GDM1 (cell line): ENCODE data around the gene ORAI3.

Experiments used
- DNase-seq: peaks from one replicate; lab custom pipeline; 2025; lab: John Stamatoyannopoulos, UW

Gene ORAI3

GRCh38 chr16:30947859-30948666, 805 bp upstream of the ORAI3 start:
- no peak for DNase-seq

- DNase-seq, result peak; percentile 19
These were observed 1.0 kb downstream of the ORAI3 start for GRCh38 chr16:30949650-30950515.

DNA sequence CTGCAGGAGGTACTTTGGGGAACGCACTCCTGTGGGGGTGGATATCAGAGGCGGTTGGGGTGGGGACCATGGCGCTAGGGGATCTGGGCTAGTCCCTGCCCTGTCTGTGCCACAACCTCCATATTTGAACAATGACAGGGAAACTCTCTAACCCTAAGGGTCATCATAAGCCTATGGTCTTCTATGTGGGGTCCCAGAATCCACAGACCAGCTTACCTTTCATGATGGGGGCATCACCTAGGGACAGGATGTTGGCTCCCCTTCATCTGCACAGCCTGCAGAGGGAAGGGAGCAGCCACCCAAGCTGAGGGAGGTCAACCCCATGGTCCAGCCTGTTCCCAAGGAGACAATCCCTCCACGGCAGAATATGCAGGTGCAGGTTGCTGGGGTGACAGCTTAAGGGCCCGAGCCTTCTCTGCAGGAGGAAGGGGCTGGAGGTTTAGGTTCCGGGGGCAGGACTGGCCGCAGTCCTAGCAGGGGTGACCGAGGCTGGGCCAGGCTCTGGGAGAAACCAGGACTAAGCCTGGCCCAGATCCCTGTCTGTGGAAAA, 1.7 kb downstream of the ORAI3 start:
- no peak for DNase-seq

GRCh38 chr16:30951193-30951592, 2.3 kb downstream of the ORAI3 start:
- DNase-seq, result no peak

DNA sequence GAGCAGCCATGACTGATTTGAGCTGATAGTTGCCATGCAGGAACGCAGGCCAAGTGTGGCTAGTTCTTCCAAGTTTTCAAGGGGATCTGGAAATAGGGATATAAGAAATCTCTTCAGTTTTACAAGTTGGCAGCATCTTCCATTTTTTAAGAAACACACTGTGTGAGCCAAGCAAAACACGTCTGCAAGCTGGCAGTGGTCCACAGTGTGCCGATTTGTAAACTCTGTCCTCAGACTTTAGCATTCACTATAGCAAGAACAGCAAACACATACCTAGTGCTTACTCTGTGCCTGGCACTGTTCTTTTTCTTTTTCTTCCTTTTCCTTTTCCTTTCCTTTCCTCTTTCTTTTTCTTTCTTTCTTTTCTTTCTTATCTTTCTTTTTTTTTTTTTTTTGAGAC, 2.9 kb downstream of the ORAI3 start:
- DNase-seq, result no peak

- no peak for DNase-seq
These were observed 4.2 kb downstream of the ORAI3 start for GRCh38 chr16:30953111-30953510.

DNA sequence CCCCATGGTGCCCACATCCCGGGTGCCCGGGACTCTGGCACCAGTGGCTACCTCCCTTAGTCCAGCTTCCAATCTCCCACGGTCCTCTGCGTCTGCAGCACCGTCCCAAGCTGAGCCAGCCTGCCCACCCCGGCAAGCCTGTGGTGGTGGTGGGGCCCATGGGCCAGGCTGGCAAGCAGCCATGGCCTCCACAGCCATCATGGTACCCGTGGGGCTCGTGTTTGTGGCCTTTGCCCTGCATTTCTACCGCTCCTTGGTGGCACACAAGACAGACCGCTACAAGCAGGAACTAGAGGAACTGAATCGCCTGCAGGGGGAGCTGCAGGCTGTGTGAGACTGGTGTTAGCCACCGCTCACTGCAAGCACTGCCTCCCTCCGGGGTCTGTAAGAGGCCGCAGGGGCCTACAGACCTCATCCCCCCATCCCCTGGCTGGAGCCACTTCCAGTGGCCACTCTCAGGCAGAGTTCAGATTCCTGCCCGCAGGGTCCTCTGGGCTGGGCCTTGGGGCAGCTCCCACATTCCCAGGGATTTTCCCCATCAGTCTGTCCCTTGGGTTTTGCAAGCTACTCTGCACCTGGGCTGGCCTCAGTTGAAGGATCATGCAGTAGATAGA, 4.8 kb downstream of the ORAI3 start:
- peak; percentile 64 for DNase-seq

DNA sequence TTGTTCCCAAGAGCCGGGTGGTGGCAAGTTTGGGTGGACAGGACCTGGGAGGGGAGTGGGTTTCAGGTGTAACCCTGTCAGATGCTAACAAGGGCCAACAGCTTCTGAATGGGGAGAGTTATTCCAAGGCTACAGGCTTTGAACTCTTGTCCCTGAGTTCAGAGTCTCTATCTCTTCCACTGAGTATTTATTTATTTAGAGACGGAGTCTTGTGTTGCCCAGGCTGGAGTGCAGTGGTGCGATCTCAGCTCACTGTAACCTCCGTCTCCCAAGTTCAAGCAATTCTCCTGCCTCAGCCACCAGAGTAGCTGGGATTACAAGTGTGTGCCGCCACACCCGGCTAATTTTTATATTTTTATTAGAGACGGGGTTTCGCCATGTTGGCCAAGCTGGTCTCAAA, 6.1 kb downstream of the ORAI3 start:
- DNase-seq, result no peak

GRCh38 chr16:30956601-30957455, 8.0 kb downstream of the ORAI3 start:
- DNase-seq, result peak; percentile 79

GRCh38 chr16:30957456-30958174, 8.7 kb downstream of the ORAI3 start, which contains the start of gene SETD1A:
TSS of gene SETD1A (plus strand) at chr16:30957754. CDS start at chr16:30958732, 978 bp downstream.
- DNase-seq, result peak; percentile 94

DNA sequence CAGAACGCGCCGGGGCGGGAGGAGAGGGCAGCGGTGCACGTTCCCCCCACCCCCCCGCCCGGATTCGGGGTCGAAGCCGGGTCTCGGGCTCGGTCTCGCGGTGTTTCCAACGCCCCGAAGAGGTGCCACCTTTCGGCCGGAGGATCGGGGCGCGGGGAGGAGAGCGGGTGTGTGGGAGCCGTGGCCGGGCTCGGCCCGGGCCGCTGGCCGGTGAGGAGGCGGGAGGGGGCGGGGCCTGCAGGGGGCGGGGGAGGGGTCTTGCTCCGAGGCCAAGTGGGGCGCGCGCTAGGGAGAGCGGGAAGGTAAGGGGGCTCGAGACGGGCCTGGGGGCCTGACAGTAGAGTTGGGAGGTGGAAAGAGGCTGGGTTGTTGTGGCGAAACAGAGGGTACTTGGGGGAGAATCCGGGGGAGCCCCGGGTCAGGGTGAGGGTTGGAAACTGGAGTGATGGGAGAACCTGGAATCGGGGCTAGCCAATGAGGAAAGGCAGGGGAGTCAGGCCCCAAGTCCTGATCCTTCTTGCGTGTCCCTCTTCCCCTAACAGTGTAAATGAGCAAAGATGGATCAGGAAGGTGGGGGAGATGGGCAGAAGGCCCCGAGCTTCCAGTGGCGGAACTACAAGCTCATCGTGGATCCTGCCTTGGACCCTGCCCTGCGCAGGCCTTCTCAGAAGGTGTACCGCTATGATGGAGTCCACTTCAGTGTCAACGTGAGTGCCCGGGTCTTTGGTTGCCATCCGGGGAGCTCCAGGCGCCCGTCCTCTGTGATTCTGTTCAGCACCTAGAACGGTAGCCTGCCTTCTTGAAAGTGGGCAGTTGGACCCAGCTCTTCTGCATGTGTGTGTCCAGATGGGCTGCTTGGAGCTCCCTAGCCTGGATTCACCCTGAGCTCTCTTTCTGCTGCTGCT, 9.6 kb downstream of the ORAI3 start:
- no peak for DNase-seq

- DNase-seq, result no peak
These were observed 12.5 kb downstream of the ORAI3 start for GRCh38 chr16:30961384-30961783.

- no peak for DNase-seq
These were observed 15.2 kb downstream of the ORAI3 start for GRCh38 chr16:30963925-30964511.

DNA sequence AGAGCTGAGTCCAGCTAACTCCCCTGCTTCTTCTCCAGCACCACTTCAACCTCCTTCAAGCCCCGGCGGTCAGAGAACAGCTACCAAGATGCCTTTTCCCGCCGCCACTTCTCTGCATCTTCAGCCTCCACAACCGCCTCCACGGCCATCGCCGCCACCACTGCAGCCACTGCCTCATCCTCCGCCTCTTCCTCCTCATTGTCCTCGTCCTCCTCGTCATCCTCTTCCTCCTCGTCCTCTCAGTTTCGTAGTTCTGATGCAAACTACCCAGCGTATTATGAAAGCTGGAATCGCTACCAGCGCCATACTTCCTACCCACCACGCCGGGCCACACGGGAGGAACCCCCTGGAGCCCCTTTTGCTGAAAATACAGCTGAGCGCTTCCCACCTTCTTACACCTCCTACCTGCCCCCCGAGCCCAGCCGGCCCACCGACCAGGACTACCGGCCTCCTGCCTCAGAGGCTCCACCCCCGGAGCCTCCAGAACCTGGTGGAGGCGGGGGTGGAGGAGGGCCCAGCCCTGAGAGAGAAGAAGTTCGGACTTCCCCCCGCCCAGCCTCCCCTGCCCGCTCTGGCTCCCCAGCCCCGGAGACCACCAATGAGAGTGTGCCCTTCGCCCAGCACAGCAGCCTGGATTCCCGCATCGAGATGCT, 15.8 kb downstream of the ORAI3 start:
- no peak for DNase-seq

DNA sequence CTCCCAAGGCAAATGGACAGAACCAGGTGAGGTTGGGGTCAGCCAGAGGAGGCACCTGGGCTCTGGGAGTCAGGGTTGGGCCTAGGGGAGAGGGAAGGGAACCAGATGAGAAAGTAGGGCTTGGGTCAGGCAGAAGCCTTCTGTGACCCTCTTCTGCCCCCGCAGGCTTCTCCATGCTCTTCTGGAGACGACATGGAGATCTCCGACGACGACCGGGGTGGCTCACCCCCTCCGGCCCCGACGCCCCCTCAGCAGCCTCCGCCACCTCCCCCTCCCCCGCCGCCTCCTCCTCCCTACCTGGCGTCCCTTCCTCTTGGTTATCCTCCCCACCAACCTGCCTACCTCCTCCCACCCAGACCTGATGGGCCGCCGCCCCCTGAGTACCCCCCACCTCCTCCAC, 16.6 kb downstream of the ORAI3 start:
- no peak for DNase-seq

- DNase-seq, result no peak
These were observed 17.3 kb downstream of the ORAI3 start for GRCh38 chr16:30966033-30966619.

DNA sequence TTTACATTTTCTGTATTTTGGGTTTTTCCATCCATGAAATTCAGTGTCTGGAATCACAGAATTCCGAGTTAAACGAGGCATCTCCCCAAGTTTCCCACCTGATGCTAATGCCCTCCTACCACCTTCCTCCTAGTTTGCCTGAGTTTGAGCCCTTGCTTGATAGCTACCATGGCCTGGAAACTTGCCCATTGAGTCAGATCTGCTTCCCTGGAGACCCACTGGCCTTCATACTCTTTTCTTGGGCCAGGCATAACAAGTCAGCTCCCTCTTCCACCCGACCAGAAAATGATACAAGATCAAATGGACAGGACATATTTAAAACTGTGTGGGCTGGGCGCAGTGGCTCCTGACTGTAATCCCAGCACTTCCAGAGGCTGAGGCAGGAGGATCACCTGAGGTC, 18.9 kb downstream of the ORAI3 start:
- no peak for DNase-seq

DNA sequence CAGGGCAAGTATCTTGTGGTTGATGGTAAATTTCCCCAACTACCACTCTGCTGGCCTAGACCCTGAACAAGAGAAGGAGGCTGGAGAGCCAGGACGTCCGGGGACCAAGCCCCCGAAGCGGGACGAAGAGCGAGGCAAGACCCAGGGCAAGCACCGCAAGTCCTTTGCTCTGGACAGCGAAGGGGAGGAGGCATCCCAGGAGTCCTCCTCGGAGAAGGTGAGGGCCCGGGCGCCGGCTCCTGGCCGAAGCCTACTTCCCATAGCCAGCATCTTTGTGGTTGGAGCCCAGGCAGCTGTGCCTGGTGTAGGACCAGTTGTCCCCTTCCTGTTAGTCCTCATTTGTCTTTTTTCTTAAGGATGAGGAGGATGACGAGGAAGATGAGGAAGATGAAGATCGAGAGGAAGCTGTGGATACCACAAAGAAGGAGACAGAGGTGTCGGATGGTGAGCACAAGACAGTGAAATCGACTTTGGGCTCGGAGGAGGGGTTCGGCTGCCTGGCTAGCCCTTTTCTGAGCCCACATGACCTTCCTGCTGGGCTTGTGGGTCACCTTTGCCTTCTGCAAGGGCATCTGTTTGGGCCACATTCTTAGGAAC, 20.5 kb downstream of the ORAI3 start:
- DNase-seq, result no peak
